Hematopoietic multipotent progenitor cell treated with erythropoietin and hydrocortisone succinate and interleukin-3 and kit ligand, for 4 days (in vitro differentiated cells): ENCODE results near the gene BRPF1.
A peak's percentile ranks its signal among the peaks of the same experiment; 100 is the strongest.

Source experiments
- DNase-seq: peaks from one replicate; pipeline ENCODE4 v3.0.0-alpha.2; 2015

BRPF1 gene

DNA sequence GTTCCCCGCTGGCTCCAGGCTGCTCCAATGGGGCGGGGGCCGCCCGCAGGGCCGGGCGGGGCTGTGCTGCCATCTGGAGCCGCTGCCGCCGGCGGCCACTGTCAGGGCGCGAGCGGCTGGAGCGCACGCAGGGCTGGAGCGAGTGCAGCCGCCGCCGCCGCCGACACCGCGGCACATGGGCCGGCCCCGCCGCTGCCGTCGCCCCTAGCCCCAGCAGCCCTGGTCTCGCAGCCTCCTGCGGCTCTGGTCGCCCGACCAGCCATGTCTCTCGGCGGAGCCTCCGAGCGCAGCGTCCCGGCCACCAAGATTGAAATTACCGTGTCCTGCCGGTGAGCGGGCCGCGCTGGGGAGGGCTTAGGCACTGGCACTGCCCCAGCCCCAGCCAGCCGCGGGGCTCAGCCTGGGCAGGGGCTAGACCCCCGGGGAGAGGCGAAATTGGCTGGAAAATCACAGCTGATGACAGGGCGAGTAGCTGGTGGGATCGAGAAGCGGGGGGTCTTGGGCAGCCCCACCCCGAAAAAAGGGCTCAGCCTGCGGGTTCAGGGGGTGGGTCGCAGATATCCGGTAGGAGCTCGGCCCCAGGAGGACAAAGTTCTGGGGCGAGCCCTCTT, 27.7 kb upstream of the BRPF1 start, which contains the start of gene CPNE9:
Gene CPNE9, plus strand, starts transcription at position 98 of the 611 bp plus-strand sequence. Its CDS starts 164 bp downstream, at position 262.
- DNase-seq, result peak; percentile 31

DNA sequence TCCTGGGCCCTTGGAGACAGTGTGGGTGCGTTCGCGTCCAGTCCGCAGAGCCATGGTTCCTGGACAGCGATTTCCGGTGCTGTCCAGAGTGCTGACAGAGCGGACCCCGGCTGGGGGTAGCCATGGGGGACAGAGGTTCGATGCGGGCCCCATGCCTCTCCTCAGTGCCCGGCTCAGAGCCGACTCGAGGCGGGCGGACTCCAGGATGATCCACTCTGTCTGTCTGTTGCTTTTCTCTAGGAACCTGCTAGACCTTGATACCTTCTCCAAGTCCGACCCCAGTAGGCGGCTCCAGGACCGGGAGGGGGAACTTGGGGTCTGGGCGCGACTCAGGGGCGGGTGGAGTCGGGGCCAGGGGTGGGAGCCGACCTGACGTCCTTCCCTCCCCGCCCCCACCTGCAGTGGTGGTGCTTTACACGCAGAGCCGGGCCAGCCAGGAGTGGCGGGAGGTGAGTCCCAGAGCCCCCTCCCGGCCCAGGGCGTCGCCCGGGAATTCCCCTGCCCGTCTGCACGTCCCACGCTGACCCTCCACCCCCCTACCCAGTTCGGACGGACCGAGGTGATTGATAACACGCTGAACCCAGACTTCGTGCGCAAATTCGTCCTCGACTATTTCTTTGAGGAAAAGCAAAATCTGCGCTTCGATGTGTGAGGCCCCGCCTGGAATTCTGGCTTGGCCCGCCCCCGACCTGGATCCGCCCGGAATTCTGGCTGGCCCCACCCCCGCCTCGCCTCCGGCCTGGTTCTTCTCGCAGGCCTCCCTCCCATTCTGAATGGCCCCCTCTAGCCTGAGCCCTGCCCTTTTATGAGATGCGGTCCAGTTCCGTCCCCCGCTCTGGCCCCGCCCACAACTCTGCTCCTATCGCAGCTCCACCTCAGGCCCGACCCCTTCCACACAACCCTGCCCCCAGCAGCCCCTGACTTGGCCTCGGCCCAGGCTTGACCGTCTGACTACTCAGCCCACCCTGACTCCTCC, 26.9 kb upstream of the BRPF1 start:
- DNase-seq, result peak; percentile 61

GRCh38 chr3:9710174-9710739, 21.3 kb upstream of the BRPF1 start:
- no peak for DNase-seq

DNA sequence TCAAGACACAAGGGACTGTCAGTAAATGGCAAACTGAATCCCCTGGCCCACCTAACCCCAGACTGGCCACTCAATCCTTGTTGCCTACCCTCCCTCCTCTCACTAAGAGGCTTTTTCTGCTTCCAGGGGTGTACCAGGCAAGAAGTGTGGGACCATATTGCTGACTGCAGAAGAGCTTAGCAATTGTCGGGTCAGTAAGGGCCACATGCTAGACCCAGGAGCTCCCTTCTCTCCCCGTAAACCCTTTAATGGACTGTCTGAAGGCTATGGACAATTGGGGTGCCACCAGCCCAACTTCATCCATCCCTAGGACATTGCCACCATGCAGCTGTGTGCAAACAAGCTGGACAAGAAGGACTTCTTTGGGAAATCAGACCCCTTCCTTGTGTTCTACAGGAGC, 19.1 kb upstream of the BRPF1 start:
- DNase-seq, result no peak

DNA sequence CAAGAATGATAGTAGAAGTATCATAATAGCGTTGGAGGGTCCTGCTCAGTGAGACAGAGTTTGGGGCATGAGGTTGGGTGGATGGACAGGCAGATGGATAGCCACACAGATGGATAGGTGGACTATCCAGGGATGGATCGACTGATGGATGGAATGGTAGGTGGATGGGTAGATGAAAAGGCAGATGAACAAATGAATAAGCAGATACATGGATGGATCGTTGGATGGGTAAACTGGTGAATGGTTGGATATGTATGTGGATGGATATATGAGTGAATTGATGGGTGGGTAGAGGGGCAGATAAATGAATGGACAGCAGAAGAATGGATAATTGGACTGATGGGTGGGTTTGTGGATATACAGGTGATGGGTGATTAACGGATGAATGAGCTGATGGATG, 18.4 kb upstream of the BRPF1 start:
- no peak for DNase-seq

DNA sequence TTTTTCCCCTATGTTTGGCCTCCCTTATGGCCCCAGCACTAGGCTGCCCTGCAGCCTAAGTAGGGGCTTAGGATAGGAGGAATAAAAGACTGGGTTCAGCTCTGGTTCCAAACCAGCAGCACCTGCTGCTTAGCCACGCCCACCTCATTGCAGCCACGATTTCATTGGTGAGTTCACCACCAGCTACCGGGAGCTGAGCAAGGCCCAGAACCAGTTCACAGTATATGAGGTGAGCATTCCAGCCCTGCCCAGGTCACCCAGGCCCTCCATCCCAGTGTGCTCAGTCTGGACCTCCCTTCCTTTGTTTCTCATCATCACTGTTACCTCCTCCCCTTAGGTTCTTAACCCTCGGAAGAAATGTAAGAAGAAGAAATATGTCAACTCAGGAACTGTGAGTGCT, 16.4 kb upstream of the BRPF1 start:
- peak; percentile 39 for DNase-seq

- DNase-seq, result peak; percentile 95
Observed at GRCh38 chr3:9715764-9716437, 15.6 kb upstream of the BRPF1 start.

- DNase-seq, result no peak
Observed at GRCh38 chr3:9716801-9717555, 14.6 kb upstream of the BRPF1 start.

- no peak for DNase-seq
Observed at GRCh38 chr3:9717563-9717962, 14.0 kb upstream of the BRPF1 start.

DNA sequence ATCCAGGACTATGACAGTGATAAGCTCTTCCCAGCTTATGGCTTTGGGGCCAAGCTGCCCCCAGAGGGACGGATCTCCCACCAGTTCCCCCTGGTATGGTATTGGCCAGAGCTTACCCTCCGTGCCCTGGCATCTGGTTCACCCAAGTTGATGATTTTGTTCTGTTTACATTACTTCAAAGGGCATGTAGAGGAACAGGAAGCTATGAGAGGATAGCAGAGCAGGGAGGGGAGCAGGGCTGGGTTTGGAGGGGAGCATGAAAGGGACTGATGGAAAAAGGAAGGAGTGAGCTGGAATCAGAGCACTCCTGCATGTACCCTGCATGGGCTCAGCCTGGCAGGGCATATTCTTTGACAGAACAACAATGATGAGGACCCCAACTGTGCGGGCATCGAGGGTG, 13.4 kb upstream of the BRPF1 start:
- DNase-seq, result no peak

GRCh38 chr3:9721015-9721699, 10.4 kb upstream of the BRPF1 start:
- no peak for DNase-seq

- DNase-seq, result no peak
Observed at GRCh38 chr3:9721700-9722060, 9.9 kb upstream of the BRPF1 start.

DNA sequence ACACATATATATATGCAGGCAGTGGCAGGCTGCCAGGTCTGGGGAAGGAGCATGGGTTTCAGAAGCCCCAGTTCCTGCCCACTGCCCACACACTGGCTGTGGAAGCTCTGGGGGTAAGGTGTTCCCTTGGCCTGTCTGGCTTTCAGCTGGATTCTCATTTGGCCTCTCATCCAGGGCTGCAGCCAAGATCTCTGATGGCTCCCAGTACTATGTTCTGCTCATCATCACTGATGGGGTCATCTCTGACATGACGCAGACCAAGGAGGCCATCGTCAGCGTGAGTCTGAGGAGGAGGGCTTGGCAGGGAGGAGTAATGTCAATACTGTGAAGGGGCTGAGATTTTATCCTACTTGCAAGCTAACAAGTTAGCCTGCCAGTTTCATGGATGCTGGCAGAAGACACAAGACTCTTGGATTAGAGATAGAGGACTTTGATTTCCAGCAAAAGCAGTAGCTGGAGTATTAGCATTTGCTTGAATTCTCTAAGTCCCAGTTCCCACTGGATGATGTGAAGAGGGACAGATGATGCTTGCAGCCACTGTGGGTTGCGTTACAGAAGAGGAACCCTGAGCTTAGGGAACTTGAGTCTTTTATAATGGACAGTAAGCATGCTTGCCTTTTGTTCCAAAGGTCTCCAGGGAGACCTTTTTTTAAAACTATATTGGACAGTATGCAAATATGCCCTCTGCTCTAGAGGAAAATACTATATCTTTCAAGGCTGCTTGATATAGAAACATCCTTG, 5.6 kb upstream of the BRPF1 start:
- DNase-seq, result no peak

DNA sequence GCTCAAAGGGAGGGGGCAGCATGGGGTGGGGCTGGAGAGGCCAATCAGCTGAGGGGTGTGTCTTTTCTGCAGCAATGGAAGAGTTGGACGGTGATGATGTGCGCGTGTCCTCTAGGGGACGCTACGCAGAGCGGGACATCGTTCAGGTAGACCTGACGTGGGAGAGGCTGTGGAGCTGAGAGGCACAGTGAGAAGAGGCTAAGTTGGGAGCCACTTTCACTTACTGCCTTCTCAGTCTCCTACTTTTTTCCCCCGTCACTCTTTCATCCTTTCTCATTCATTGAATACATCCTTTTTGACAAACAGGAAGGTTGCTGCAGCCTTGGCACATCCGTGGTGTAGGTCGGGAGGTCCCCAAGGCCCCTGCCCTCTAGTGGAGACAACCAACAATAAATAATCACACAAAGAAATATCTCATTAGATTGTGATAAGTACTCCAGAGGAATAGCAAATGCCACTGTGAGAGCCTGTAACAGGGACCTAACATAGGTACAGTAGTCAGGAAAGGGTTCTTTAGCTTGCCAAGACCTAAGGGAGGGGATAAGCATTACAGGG, 4.4 kb upstream of the BRPF1 start:
- peak; percentile 86 for DNase-seq

GRCh38 chr3:9727743-9728142, 3.8 kb upstream of the BRPF1 start:
- peak; percentile 14 for DNase-seq

DNA sequence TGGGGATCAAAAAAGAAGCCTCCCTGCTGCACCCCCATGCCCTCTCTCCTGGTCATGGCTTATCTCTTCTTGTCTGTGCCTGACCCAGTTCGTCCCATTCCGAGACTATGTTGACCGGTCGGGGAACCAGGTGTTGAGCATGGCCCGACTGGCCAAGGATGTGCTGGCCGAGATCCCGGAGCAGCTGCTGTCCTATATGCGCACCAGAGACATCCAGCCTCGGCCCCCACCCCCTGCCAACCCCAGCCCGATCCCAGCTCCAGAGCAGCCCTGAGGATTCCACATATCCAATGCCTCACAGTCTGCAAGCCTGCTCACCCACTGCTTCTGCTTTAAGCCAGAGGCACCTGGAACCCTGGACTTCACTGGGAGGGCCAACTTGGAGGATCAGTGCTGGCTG, 2.1 kb upstream of the BRPF1 start:
- DNase-seq, result no peak

GRCh38 chr3:9730657-9731205, 804 bp upstream of the BRPF1 start:
- peak; percentile 65 for DNase-seq

DNA sequence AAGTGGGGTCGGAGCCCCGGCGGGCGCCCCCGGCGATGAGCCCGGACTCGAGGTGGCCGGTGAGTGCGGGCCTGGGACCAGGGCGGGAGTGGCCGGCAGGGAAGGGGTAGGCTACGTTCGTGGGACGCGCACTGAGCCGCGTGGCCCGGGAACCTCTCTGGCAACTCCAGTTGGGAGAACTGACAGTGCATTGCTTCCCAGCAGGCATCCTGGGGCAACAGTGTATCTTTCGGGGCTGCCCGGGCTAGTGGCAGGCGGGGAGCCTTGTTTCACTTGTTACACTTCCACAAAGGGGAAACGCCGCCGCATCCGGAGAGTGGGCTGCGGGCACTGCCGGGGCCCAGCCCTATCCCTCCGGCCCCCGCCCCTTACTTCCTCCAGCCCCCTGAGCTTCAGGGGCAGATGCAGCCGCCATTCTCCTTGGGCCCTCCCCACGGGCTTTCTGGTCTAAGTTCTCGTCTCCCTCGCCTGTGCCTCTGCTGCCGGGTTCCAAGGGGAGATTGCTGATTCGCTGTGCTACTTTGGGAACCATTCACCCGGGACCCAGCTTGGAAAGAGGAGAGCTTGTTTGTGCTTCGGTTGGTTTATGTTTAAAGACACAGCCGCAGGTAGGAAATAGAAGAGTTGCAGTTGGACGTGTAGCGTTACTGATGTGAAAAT, 675 bp downstream of the BRPF1 start:
- peak; percentile 84 for DNase-seq

DNA sequence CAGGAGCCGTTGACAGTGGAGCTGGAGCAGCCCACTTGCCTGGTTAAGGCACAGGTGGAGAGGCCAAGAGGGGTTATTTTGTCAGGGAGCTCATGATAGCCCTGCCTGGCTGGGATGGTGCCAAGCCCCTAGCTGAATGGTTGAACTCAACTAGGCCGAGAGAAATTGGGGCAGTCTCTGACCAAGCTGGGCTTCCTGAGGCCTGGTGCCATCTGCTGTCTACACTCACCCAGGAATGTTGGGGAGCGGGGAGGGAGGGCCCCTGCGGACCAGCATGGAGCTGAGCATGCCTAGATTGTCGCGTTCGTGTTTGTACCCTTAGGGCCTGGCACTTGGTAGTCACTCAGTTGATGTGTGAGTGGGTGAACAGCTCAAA, 1.2 kb downstream of the BRPF1 start:
- DNase-seq, result peak; percentile 29

DNA sequence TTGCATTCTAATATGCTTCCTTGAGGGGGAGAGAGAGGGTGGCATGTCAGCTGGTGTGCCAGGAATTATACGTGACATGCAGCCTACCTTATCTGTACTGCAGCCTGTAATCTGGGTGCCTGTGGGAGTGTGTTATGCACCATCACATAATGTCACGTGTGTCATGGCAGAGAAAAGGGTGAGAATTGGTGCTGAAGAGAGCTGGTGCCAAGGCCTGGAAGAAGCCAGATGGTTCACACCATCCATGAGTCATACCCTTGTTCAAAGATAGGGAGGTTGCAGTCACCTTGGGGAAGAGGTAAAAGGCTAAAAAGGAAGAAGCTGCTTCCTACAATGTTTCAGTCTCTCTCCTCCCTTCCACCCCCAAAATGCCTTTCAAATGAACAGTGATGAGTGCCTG, 5.3 kb downstream of the BRPF1 start:
- DNase-seq, result peak; percentile 11
